Central memory CD8-positive, alpha-beta T cell (primary cell): ENCODE data around the gene TFPI.

Experiments
- ATAC-seq: fragments of 150-1000 bp; cut with Tn5 transposase; replicated peaks from 2 replicates; pipeline ENCODE4 v1.10.0; 2022; ENCODE audit warnings: mild to moderate bottlenecking, moderate FRiP score, moderate number of reproducible peaks; ENCODE audit not compliant: poor library complexity, severe bottlenecking; ENCODE audit errors: extremely low read depth
- DNase-seq, 2 donors: peaks; one replicate each; pipeline ENCODE4 v3.0.0; 2021; ENCODE audit warnings: low spot score in 2 of 2
- H3K27ac Mint-ChIP-seq: one replicate; pipeline ENCODE4 v1.8.0; 2022; ENCODE audit warnings: low read depth, mild to moderate bottlenecking, moderate library complexity, mixed read lengths
- H3K27me3 Mint-ChIP-seq: one replicate; pipeline ENCODE4 v1.8.0; 2022; ENCODE audit warnings: mixed read lengths
- H3K36me3 Mint-ChIP-seq: one replicate; pipeline ENCODE4 v1.8.0; 2022; ENCODE audit warnings: mild to moderate bottlenecking, moderate library complexity, mixed read lengths; ENCODE audit not compliant: insufficient read depth
- H3K4me1 Mint-ChIP-seq: one replicate; pipeline ENCODE4 v1.8.0; 2022; ENCODE audit warnings: mixed read lengths
- H3K4me3 Mint-ChIP-seq: one replicate; pipeline ENCODE4 v1.8.0; 2022; ENCODE audit warnings: mild to moderate bottlenecking, moderate library complexity, mixed read lengths
- H3K9me3 Mint-ChIP-seq: one replicate; pipeline ENCODE4 v1.8.0; 2022; ENCODE audit warnings: mixed read lengths

TFPI gene

DNA sequence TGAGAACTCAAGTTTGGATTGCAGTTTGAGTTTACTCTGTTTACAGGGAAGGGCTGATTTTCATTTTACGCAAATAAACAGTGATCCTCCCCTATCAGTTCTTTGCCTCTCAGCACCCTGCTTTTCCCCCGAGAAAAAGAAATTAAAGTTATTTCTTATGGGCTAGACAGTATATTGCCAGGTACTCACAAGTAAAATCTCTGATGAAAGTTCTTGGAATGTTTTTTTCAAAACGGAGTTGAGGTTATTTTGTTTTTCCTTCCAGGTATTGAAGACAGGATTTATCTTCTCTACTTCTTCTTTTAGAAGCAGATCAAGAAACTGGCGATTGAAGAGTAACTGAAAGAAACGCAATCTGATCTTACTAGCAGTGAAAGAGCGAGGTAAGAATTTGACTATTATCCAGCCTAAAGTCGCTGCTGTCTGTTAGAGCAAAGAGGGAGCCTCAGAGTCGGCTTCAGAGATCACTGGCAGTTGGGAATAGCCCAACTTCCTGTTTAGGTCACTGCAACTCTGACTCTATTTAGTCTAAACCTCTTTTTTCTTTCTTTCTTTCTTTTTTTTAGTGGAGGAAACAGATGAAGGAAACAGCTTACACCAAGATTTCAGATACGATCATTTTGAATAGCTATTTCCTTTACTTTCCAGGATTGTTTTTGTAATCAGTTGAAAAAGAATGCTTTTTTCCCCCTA lies at the start of gene TFPI:
TSS of gene TFPI (minus strand) at position 425 of the 693 bp plus-strand sequence. CDS start 50,667 bp downstream, outside the sequence.
- no peak within 1 kb of the TSS for H3K4me3 Mint-ChIP-seq
- no peak for DNase-seq
- no peaks in the 10 kb centered on the region for H3K4me1 Mint-ChIP-seq
- no peaks in the 10 kb centered on the region for H3K27me3 Mint-ChIP-seq
- H3K9me3 Mint-ChIP-seq: no peaks in the 10 kb centered on the region
- no peak within 1 kb of the TSS for H3K27ac Mint-ChIP-seq
- no peaks in the 10 kb centered on the region for H3K36me3 Mint-ChIP-seq
- no peak for ATAC-seq

DNA sequence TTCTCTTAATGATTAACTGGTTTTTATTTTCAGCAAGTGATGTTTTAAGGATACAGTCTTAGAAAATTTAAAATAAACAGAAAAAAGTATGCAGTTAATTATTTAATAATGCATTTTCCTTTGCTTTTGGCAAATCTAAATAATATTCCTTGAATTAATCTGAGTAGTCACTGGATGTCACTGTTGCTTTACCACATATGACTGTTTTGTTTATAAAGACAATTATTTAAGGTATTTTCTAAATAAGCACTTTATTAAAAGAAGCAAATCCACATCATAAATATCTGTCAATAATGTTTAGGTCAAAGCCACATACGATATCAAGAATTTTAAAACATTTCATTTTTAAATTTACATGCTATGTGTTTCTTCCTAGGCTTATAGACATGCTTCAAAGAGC lies 40.6 kb upstream of the TFPI start:
- Mint-ChIP-seq H3K36me3 (no peaks in the 10 kb centered on the region), H3K27ac (no peak overlapping the region), H3K27me3 (no peaks in the 10 kb centered on the region), H3K4me3 (no peak overlapping the region), H3K9me3 (peaks cover 7% of the 10 kb centered on the region), H3K4me1 (no peaks in the 10 kb centered on the region)
- ATAC-seq (no peak), DNase-seq (no peak)

DNA sequence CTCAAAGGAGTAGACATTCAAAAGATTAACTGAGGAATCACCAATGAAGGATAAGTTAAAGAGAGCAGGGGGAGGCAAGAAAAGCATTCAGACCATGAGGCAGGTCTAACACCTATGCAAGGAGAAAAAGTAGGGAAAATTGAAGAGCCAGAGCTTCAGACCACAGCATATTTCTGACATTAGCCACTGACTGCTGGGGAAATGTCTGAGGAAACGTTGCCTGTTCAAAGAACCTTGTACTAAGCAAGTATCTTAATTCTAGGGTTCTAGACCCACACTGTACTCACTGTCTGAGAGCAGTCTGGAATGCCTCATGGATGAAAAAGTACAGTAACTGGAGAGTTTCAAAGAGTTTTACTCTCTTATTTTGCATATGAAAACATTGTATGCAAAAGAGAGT lies 39.5 kb upstream of the TFPI start:
- no peaks in the 10 kb centered on the region for H3K27me3 Mint-ChIP-seq
- no peak overlapping the region for H3K4me3 Mint-ChIP-seq
- H3K36me3 Mint-ChIP-seq: no peaks in the 10 kb centered on the region
- no peaks in the 10 kb centered on the region for H3K4me1 Mint-ChIP-seq
- no peak overlapping the region for H3K27ac Mint-ChIP-seq
- ATAC-seq (no peak), DNase-seq (no peak)
- peaks cover 9% of the 10 kb centered on the region for H3K9me3 Mint-ChIP-seq

DNA sequence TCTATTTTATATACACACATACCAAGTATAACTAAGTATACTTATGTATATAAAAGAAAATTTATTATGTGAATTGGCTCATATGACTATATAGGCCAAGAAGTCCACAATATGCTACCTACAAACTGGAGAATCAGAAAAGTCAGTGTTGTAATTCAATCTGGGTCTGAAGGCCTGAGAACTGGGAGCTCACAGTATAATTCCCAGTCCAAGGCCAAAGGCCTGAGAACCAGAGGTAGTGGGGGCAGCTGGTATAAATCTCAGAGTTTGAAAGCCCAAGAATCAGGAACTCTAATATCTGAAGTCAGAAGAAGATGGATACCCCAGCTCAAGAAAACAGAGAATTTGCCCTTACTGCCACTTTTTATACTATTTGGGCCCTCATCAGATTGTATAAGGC lies 38.9 kb upstream of the TFPI start:
- no peak overlapping the region for H3K27ac Mint-ChIP-seq
- no peaks in the 10 kb centered on the region for H3K4me1 Mint-ChIP-seq
- no peaks in the 10 kb centered on the region for H3K36me3 Mint-ChIP-seq
- H3K27me3 Mint-ChIP-seq: no peaks in the 10 kb centered on the region
- no peak for DNase-seq
- no peak overlapping the region for H3K4me3 Mint-ChIP-seq
- no peak for ATAC-seq
- H3K9me3 Mint-ChIP-seq: peaks cover 9% of the 10 kb centered on the region

DNA sequence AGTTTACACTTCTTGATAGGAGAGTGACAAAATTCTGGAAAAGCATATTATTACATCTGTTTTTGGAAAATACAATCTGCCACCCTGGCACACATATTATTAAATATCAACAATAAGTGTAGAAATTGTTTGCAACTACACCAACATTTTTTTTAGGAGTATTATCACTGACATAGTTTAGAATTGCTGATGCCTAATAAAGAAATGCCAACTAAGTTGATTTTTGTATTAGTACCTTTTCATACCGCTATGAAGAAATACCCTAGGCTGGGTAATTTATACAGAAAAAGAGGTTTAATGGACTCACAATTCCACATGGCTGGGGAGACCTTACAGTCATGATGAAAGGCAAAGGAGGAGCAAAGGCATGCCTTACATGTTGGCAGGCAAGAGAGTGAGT lies 35.9 kb upstream of the TFPI start:
- no peaks in the 10 kb centered on the region for H3K27me3 Mint-ChIP-seq

DNA sequence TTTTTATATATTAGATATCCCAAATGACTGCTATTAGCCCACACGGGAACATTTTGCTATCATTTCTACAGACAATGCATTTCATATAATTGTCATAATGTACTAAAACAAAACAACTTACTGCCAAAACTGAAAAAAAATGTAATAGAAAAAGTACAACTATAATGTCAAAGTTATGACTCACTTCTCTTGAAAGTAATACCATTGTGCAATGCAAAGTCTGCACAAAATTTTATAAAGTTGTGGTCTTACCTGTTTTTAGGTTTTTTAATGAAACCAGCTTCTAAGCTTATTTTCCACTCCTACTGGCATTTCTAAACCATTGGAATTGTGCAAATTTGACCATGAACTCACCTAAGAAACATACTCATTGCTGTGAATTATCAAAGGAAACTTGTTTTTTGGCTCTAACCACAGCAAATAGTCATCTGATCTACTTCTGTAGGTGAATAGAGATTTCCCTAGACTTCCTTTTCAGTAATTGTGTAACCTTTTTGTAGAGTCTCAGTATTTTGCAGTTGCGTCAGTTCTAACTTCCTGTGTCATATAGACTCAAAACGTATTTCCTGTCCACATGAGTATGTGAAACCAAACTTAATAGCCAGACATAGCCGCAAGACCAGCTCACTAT lies 31.9 kb upstream of the TFPI start:
- Mint-ChIP-seq H3K27ac (no peak overlapping the region), H3K4me1 (no peaks in the 10 kb centered on the region), H3K9me3 (peaks cover 5% of the 10 kb centered on the region), H3K36me3 (no peaks in the 10 kb centered on the region), H3K4me3 (no peak overlapping the region), H3K27me3 (no peaks in the 10 kb centered on the region)
- DNase-seq (no peak), ATAC-seq (no peak)

More for the DNA sequence above, 35.9 kb upstream of the TFPI start:
- no peak for DNase-seq
- no peaks in the 10 kb centered on the region for H3K36me3 Mint-ChIP-seq
- H3K4me1 Mint-ChIP-seq: no peaks in the 10 kb centered on the region
- H3K4me3 Mint-ChIP-seq: no peak overlapping the region
- H3K27ac Mint-ChIP-seq: no peak overlapping the region
- H3K9me3 Mint-ChIP-seq: peaks cover 9% of the 10 kb centered on the region
- ATAC-seq: no peak

DNA sequence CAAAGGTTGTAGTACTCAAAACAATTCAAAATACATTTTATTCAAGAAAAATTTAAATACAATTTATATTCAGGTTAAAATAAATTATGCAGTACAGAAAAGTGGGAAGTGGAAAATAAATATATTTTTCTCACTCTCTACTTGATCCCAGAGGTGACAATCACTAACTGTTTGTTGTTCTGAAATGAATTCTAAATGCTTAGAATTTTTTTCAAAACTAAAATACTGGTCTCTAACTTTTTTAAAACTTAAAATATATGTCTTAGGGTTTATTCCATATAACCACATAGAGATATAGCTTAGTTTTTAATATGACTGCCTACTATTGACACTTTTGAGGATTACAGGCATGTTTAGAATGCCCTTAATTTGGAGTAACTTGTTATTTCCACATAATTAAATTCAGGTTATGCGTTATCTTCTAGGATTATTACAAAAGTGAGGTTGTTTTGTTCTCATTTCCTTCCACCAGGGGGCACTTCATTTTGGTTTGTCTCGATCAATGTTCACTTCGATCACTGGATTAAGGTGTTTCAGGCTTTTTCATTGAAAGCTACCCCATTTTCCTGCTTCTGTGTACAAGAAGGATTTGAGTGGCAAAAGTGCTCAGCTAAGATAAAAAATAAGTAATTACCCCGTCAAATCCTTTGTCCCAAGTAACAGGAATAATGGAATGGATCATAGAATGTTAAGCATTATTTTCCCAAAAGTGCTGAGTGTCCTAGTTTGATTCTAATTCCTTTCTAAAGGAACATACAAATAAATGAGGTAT lies 27.1 kb upstream of the TFPI start:
- H3K27ac Mint-ChIP-seq: no peak overlapping the region
- no peak overlapping the region for H3K4me3 Mint-ChIP-seq
- ATAC-seq (no peak), DNase-seq (no peak)
- no peaks in the 10 kb centered on the region for H3K4me1 Mint-ChIP-seq
- H3K36me3 Mint-ChIP-seq: no peaks in the 10 kb centered on the region
- no peaks in the 10 kb centered on the region for H3K9me3 Mint-ChIP-seq
- H3K27me3 Mint-ChIP-seq: no peaks in the 10 kb centered on the region

DNA sequence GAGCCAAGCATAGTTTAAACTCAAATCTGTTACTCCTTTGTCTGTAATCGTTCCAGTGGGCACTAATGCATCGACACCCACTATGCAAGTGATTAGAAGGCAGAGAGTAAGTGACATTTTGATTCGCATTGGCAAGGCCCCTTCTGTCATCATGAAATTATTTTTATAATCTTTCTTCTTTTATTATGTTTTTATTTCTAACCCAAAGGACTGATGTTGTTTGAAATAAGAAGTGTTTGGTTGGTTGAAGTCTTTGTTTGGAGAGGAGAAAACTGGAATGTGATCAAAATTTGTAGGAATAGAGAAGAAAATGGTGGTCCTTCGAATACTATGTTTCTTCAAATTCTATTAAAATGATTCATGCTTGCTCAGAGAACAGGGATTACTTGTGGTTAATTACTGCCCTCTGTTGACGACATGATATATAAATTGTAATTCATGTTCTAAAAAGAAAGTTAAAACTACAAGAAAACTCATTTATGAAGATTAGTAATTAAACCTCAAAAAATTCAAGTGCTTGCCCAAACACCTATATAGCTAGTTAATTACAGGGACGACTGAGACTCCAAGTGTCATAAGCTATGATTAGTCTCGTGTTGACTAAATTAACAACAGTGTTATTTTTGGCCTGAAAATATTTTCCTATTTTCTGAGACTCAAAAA lies 26.4 kb upstream of the TFPI start:
- Mint-ChIP-seq H3K36me3 (no peaks in the 10 kb centered on the region), H3K27me3 (no peaks in the 10 kb centered on the region), H3K4me3 (no peak overlapping the region), H3K9me3 (no peaks in the 10 kb centered on the region), H3K27ac (no peak overlapping the region), H3K4me1 (no peaks in the 10 kb centered on the region)
- DNase-seq (no peak), ATAC-seq (no peak)

DNA sequence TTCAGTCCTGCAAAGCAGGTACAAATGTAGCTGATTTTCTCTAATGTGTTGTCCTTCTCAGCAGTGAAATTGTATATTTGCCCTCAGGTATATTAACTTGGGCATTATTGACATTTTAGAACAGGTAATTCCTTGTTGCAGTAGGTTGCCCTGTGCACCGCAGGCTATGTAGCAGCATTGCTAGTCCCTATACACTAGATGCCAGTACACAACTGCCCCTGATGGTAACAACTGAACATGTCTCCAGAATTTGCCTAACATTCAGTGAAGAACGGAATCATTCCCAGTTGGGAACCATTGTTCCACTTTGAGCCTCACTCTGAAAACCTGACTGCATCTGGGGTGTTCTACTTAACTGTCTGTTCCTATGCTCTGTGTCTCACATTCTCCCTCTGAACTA lies 23.1 kb upstream of the TFPI start:
- ATAC-seq: no peak

DNA sequence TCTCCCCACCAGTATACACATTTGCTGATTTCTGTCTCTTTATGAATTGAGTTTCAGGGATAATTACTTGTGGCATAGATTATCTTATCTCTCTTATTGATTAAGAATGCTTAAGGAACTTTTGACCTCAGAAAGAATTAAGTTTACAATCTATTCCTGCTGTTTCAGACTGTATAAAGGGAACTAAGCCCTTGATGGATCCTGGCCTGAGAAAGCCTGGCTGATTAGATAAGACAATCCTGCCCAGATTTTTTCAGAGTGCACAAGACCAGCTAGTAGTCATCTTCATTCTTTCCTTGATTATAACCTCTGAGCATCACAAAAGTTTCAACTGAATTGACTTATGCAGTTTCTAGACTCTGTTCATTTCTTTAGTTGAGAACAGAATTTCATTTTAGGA lies 22.7 kb upstream of the TFPI start:
- ATAC-seq (no peak), DNase-seq (no peak)
- Mint-ChIP-seq H3K27ac (no peak overlapping the region), H3K4me3 (no peak overlapping the region), H3K36me3 (no peaks in the 10 kb centered on the region), H3K27me3 (no peaks in the 10 kb centered on the region), H3K4me1 (no peaks in the 10 kb centered on the region), H3K9me3 (peaks cover 3% of the 10 kb centered on the region)

More for the DNA sequence above, 23.1 kb upstream of the TFPI start:
- no peaks in the 10 kb centered on the region for H3K27me3 Mint-ChIP-seq
- H3K36me3 Mint-ChIP-seq: no peaks in the 10 kb centered on the region
- no peak overlapping the region for H3K4me3 Mint-ChIP-seq
- DNase-seq: no peak
- no peaks in the 10 kb centered on the region for H3K4me1 Mint-ChIP-seq
- H3K27ac Mint-ChIP-seq: no peak overlapping the region
- no peaks in the 10 kb centered on the region for H3K9me3 Mint-ChIP-seq

DNA sequence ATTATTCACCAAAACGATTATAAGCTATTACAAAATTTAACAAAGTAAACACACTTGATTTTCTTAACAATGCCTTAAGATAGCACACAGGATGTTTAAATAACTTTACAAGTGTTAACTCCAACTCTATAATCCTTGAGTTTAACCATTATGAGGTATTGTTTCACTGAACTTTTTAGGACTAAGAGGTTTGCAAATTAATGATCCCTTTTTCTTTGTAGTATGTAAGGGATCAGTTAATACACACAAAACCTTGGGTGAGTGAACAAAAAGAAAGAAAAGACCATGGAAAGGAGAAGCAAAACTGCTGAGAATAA lies 21.5 kb upstream of the TFPI start:
- Mint-ChIP-seq H3K4me3 (no peak overlapping the region), H3K4me1 (no peaks in the 10 kb centered on the region), H3K27me3 (no peaks in the 10 kb centered on the region), H3K27ac (no peak overlapping the region), H3K9me3 (peaks cover 4% of the 10 kb centered on the region), H3K36me3 (no peaks in the 10 kb centered on the region)
- no peak for ATAC-seq
- DNase-seq: no peak

DNA sequence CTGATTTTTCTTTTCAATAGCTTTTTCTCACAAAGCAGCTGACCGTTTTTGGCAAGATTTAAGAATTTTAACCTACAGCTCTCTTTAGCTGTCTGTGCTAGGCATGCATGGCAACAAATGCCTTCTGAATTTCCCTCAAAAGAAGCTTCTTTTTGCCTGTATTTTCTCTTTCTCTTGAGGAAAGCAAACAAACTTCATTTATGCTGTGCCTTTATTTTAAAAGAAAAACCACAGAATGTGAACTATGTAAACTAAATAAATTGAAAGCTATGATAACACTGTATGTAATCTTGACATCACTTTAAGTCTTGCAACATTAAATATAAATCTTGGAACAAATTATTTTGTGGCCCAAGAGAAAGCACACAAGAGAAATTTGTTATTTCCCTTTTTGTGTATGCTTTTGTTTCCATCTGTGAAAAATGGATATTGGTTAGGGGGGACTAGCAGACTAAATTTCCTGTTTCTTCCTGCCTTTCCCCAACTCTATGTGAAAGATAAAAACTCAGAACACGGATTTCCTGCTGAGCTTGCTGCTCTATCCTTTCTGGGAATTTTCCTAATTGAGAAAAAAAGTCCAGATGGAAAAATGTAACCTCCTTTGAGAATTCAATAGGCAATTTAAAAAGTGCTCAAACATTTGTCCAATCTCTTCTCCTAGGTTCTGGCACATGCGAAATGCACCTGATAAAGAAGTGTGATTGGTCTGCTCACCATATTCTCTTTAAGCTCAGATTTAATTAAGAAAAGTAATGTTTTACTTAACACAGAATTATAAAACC lies 20.9 kb upstream of the TFPI start:
- Mint-ChIP-seq H3K4me1 (no peaks in the 10 kb centered on the region), H3K27me3 (no peaks in the 10 kb centered on the region), H3K27ac (no peak overlapping the region), H3K36me3 (no peaks in the 10 kb centered on the region), H3K4me3 (no peak overlapping the region), H3K9me3 (peaks cover 4% of the 10 kb centered on the region)
- ATAC-seq: no peak
- no peak for DNase-seq
